Panc1 (cell line): Measurements from ENCODE around the gene POLD3.

ENCODE experiments used
- CTCF ChIP-seq: fragments of 450-650 bp; IDR thresholded peaks from 2 replicates; pipeline ENCODE4 v1.5.1; 2017; ENCODE audit warnings: mild to moderate bottlenecking
- POLR2AphosphoS5 ChIP-seq: IDR thresholded peaks from 2 replicates; pipeline ENCODE4 v1.6.1; 2012; ENCODE audit warnings: mild to moderate bottlenecking, low read depth, low read length, moderate library complexity
- REST ChIP-seq, 2 experiments: IDR thresholded peaks; 2 replicates each; pipeline ENCODE4 v1.6.1; 2011 to 2012; ENCODE audit warnings: low read depth in 2 of 2, control low read depth in 1 of 2, low read length in 1 of 2, mild to moderate bottlenecking in 1 of 2, moderate library complexity in 1 of 2; ENCODE audit not compliant: insufficient read depth in 1 of 2
- SIN3A ChIP-seq: IDR thresholded peaks from 2 replicates; pipeline ENCODE4 v1.6.1; 2012; ENCODE audit warnings: low read depth, mild to moderate bottlenecking, low read length, moderate library complexity, borderline replicate concordance; ENCODE audit not compliant: insufficient read depth
- TCF7L2 ChIP-seq: IDR thresholded peaks from 2 replicates; pipeline ENCODE4 v1.6.1; 2011; ENCODE audit warnings: mild to moderate bottlenecking, low read depth, low read length, inconsistent platforms

- TF ChIP-seq CTCF (no peak), POLR2AphosphoS5 (no peak), REST (IDR thresholded peaks at IDR 0.05; ENCODE audit: insufficient read depth in 1 of 2, low read depth in 2 of 2, low read length in 1 of 2) (no peak), SIN3A (no peak), TCF7L2 (no peak)
Measured at GRCh38 chr11:74650498-74650897, 58.1 kb downstream of the POLD3 start.
